Aortic smooth muscle cell (primary cell): ENCODE measurements around the gene CHST10. TPM values are rescaled to one million over a fixed set of nuclear protein-coding genes. Genes with fewer than 3 reads are reported as not detected.

Experiments used
- total RNA-seq: library from RNA; depleted of rRNA; stranded (reverse); fragments of >200 nt; gene quantifications from 2 replicates; pipeline ENCODE4 v1.2.3, GENCODE V29; 2014

The CHST10 gene
- 4.5 and 7.4 TPM in 2 replicates for total RNA-seq

GRCh38 chr2:100416935-100417710, at the start of gene CHST10:
CHST10 (minus strand) TSS chr2:100417668; CDS start chr2:100406675, 10,993 bp downstream.

Other genes with a start within 250 kb of the CHST10 start
- 0.06 and 0.13 TPM in 2 replicates for gene LONRF2, start 95.2 kb downstream of the CHST10 start, total RNA-seq
- not detected in 2 replicates for gene NMS, start 52.8 kb upstream of the CHST10 start, total RNA-seq
- gene PDCL3, start 145.3 kb upstream of the CHST10 start, total RNA-seq = 13.6 and 18.7 TPM in 2 replicates